GM20000 (cell line): ENCODE measurements around the gene CPNE1.

Experiments used
- DNase-seq: peaks from one replicate; pipeline ENCODE4 v3.0.0; 2012; ENCODE audit warnings: low spot score
- TF ChIP-seq, protein P1 (sequence below): IDR thresholded peaks from 2 replicates; pipeline ENCODE4 v1.5.1; 2012; ENCODE audit warnings: mild to moderate bottlenecking, control low read depth; ENCODE audit errors: extremely low read depth, missing control alignments

The CPNE1 gene

DNA sequence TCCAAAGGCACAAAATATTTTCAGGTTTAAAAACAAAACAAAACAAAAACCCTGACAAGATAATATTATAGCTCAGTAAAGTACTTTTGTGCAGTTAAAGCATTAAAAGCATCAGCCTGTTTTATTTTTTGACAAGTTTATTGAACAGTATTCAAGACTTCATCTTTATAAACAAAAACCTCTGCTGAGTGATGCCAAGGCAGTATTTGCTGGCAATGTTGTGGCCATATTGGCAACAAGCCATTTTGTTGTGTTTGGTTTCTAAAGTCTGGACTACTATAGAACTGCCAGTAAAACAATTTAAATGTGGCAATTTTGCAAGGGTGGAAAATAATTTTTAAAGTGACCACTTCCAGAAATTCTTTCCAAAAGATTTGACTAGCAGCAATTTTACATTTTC, 15.9 kb downstream of the CPNE1 start:
- no peak for DNase-seq
- TF ChIP-seq, protein P1, sequence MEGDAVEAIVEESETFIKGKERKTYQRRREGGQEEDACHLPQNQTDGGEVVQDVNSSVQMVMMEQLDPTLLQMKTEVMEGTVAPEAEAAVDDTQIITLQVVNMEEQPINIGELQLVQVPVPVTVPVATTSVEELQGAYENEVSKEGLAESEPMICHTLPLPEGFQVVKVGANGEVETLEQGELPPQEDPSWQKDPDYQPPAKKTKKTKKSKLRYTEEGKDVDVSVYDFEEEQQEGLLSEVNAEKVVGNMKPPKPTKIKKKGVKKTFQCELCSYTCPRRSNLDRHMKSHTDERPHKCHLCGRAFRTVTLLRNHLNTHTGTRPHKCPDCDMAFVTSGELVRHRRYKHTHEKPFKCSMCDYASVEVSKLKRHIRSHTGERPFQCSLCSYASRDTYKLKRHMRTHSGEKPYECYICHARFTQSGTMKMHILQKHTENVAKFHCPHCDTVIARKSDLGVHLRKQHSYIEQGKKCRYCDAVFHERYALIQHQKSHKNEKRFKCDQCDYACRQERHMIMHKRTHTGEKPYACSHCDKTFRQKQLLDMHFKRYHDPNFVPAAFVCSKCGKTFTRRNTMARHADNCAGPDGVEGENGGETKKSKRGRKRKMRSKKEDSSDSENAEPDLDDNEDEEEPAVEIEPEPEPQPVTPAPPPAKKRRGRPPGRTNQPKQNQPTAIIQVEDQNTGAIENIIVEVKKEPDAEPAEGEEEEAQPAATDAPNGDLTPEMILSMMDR = no peak

DNA sequence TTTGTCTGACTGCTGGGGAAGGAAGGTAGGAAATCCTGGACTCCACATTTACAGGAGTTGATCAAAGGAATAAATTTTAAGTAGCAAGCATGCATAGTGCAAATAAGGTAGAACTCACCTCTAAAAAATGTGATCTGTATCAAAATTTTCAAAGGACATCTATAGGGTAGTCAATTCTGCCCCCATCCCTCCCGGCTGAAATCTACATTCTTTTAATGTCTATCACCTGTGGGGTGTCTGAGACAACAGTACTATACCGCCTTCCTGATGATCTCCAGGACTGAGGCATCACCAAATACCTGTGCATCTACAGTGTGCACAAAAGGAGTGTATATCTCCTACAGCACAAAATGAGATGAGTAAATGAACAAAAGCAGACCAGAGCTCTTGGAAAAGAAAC, 19.9 kb downstream of the CPNE1 start:
- no peak for DNase-seq

DNA sequence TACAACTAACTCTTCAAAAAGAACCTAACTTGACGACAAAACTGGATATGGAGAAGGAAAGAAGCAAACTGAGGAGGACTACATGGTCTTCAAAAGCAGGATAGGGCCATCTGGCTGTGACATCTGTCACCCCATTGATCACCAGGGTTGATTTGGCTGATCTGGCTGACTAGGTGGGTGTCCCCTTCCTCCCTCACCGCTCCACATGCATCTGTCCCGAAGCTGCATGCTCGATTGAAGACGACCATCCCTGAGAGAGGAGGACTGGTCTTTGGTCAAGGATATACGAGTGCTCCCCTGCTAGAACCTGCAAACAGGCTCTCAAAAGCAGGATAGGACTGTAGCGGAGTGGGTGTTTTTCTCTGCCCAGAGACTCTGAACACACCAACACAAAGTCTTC, 21.7 kb downstream of the CPNE1 start:
- TF ChIP-seq, protein P1 = no peak
- DNase-seq = no peak

More for the DNA sequence above, 19.9 kb downstream of the CPNE1 start:
- TF ChIP-seq, protein P1 = no peak

DNA sequence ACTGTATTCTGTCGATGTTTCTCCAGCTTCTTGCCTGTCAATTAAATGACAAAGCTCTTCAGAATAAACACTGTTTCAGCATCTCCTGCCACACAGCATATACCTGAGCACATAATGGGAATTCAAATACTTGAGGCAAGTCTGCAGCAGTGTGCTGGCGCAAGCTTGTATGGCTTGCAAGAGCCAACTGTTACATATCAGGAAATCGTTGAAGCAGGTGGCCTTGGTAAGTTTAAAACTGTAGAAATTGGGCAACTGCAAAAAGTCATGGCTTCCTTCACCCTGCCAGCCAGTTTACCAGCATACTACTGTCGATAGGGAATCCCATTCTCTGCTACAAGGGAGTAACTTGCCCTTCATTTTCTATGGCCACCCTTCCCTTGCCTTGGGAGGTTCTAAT, 23.0 kb downstream of the CPNE1 start:
- TF ChIP-seq, protein P1 = no peak

DNA sequence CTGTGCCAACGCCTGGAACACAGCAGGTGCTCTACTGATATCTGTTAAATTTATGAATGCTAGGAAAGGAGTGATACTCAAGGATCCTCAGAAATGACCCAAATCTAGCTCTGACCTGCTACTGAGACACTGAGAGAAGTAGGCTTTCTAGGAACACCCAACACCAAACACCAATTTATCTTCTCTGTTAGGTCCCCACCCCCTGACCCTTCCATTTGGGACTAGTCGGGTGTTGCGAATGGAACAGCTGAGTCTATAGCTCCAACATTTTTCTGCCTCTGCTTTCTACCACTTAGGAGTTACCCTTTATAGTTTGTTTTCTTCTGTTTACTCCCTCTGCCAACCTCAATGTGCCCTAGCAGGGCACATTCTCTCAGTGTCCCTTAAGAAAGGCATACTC, 24.0 kb downstream of the CPNE1 start:
- no peak for DNase-seq
- TF ChIP-seq, protein P1 = no peak

More for the DNA sequence above, 23.0 kb downstream of the CPNE1 start:
- no peak for DNase-seq

DNA sequence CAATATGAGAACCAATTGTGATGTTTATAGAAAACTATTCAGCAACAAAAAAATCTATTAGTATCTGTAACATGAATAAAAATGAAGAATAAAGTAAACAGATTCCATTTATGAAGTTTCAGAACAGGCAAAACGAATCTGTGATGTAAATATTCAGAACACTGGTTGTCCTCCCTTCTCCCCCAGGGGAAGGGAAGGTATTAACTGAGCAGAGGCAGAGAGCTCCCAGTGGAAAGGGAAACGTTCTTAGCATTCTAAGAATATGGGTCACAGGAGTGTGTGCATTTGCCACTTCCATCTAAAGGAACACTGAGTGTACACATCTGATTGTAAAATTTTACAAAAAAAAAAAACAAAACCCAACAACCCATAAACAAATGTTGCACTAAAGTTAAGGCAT, 25.9 kb downstream of the CPNE1 start:
- TF ChIP-seq, protein P1 = no peak
- DNase-seq = no peak

DNA sequence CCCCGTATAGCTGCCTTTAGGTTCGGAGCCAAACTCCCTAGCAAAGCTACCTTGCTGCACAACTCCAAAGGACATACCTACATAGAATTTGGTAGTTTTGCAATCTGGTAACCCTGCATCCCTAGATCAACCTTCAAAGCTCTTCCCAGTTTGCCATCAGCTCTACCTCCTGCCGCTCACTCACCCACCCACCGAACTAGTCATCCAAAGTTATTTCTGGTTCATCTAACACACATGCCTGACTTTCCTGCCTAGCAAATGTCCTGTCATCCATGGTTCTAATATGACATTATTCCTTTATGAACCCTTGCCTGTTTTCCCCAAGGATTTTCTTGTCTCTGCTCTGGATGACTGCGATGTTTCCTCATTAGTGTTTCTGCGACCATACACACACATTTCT, 27.4 kb downstream of the CPNE1 start:
- TF ChIP-seq, protein P1 = no peak
- DNase-seq = no peak

DNA sequence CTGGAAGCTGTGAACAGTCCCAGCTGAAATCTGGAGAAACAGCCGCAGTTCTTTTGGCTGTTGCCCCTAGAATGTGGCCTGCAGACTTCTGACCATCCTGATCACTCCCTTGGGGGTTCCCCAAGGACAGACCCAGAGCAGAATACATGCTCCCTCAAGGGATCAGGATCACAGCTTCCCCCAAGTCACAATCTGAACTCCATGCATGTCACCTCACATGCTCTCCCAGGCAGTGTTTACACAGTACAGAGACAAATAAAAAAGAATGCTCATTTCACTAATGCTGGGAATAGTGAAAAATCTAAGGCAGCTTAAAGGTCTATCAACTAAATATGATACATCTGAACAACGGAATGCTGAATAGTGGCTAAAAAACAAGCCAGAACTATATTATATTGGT, 28.6 kb downstream of the CPNE1 start:
- DNase-seq = no peak
- TF ChIP-seq, protein P1 = no peak
